Measurements from ENCODE around the gene ELF4.
A peak's percentile ranks its signal among the peaks of the same experiment; 100 is the strongest.

Gene ELF4

GRCh38 chrX:130111220-130112154 lies 1.2 kb upstream of the ELF4 start:
- DNase-seq = no peak

- DNase-seq = no peak
Measured at GRCh38 chrX:130109429-130110378, 593 bp downstream of the ELF4 start.

GRCh38 chrX:130108647-130109428 lies 1.5 kb downstream of the ELF4 start:
- DNase-seq = peak; percentile 58

GRCh38 chrX:130106071-130106470 lies 4.2 kb downstream of the ELF4 start:
- DNase-seq = no peak

GRCh38 chrX:130105244-130105643 lies 5.1 kb downstream of the ELF4 start:
- DNase-seq = no peak

GRCh38 chrX:130103605-130104004 lies 6.7 kb downstream of the ELF4 start:
- no peak for DNase-seq

GRCh38 chrX:130100180-130100579 lies 10.1 kb downstream of the ELF4 start:
- no peak for DNase-seq

- no peak for DNase-seq
Measured at GRCh38 chrX:130098210-130098552, 12.1 kb downstream of the ELF4 start.

- peak; percentile 35 for DNase-seq
Measured at GRCh38 chrX:130097507-130098209, 12.6 kb downstream of the ELF4 start.

- no peak for DNase-seq
Measured at GRCh38 chrX:130095249-130096030, 14.9 kb downstream of the ELF4 start.

GRCh38 chrX:130094696-130095095 lies 15.6 kb downstream of the ELF4 start:
- DNase-seq = peak; percentile 45

- no peak for DNase-seq
Measured at GRCh38 chrX:130093271-130093670, 17.0 kb downstream of the ELF4 start.

- peak; percentile 71 for DNase-seq
Measured at GRCh38 chrX:130091980-130092522, 18.2 kb downstream of the ELF4 start.

GRCh38 chrX:130090364-130090763 lies 19.9 kb downstream of the ELF4 start:
- DNase-seq = no peak

- peak; percentile 51 for DNase-seq
Measured at GRCh38 chrX:130086447-130087206, 23.7 kb downstream of the ELF4 start.

GRCh38 chrX:130085551-130086446 lies 24.5 kb downstream of the ELF4 start:
- no peak for DNase-seq

- no peak for DNase-seq
Measured at GRCh38 chrX:130084631-130085237, 25.6 kb downstream of the ELF4 start.

GRCh38 chrX:130083656-130084382 lies 26.5 kb downstream of the ELF4 start:
- DNase-seq = no peak

Measured in hematopoietic multipotent progenitor cell treated with erythropoietin and hydrocortisone succinate and interleukin-3 and kit ligand, for 8 days (in vitro differentiated cells).